GM12891 (cell line): ENCODE results near the gene HNRNPA3.
"Not testable (repeated sequence)": the region's sequence is repeated elsewhere in the genome, so short reads cannot be mapped to it uniquely, and the experiment has no call there.

ENCODE experiments used
- DNase-seq: peaks from one replicate; pipeline ENCODE4 v3.0.0; 2011; ENCODE audit warnings: low spot score; ENCODE audit not compliant: insufficient read length
- FAIRE-seq: peaks from 2 replicates; lab custom pipeline; 2011; peaks lifted over from hg19 to GRCh38; lab: Jason Lieb, UNC
- PAX5 ChIP-seq: IDR thresholded peaks from 2 replicates; pipeline ENCODE4 v1.6.1; 2011; ENCODE audit warnings: low read length, moderate library complexity, mild to moderate bottlenecking; ENCODE audit not compliant: insufficient read depth, severe bottlenecking
- POLR2A ChIP-seq: IDR thresholded peaks from 2 replicates; pipeline ENCODE4 v1.6.1; 2011; ENCODE audit warnings: low read depth, low read length, control low read depth
- POLR2AphosphoS5 ChIP-seq: IDR thresholded peaks from 2 replicates; pipeline ENCODE4 v1.6.1; 2011; ENCODE audit warnings: low read depth, low read length, control low read depth
- POU2F2 ChIP-seq: IDR thresholded peaks from 2 replicates; pipeline ENCODE4 v1.6.1; 2011; ENCODE audit warnings: low read depth, mild to moderate bottlenecking, control low read depth, low read length, moderate library complexity
- SPI1 ChIP-seq: IDR thresholded peaks from 2 replicates; pipeline ENCODE4 v1.6.1; 2011; ENCODE audit warnings: low read depth, low read length, control low read depth
- TAF1 ChIP-seq: IDR thresholded peaks from 2 replicates; pipeline ENCODE4 v1.6.1; 2011; ENCODE audit warnings: low read depth, low read length, control low read depth

HNRNPA3 gene

GRCh38 chr2:177175917-177176668 lies 36.5 kb upstream of the HNRNPA3 start:
- FAIRE-seq (peak; percentile 31), DNase-seq (no peak)
- TF ChIP-seq PAX5 (no peak), POU2F2 (no peak), TAF1 (no peak), POLR2A (no peak), POLR2AphosphoS5 (no peak), SPI1 (no peak)

- TF ChIP-seq PAX5 = no peak
- no peak for TF ChIP-seq TAF1
- no peak for TF ChIP-seq POU2F2
- no peak for TF ChIP-seq POLR2A
- no peak for TF ChIP-seq POLR2AphosphoS5
- TF ChIP-seq SPI1 = no peak
- no peak for DNase-seq
- FAIRE-seq = no peak
Measured at GRCh38 chr2:177178797-177179196, 33.8 kb upstream of the HNRNPA3 start.

GRCh38 chr2:177179227-177179626 lies 33.4 kb upstream of the HNRNPA3 start:
- FAIRE-seq (no peak), DNase-seq (no peak)
- TF ChIP-seq POLR2A (no peak), POU2F2 (no peak), TAF1 (no peak), PAX5 (no peak), SPI1 (no peak), POLR2AphosphoS5 (no peak)

- not testable (repeated sequence) for DNase-seq, FAIRE-seq
Measured at GRCh38 chr2:177179671-177180070, 32.9 kb upstream of the HNRNPA3 start.

- DNase-seq (no peak), FAIRE-seq (no peak)
- TF ChIP-seq POU2F2 (no peak), POLR2AphosphoS5 (no peak), TAF1 (no peak), POLR2A (no peak), PAX5 (no peak), SPI1 (no peak)
Measured at GRCh38 chr2:177180269-177181000, 32.2 kb upstream of the HNRNPA3 start.

GRCh38 chr2:177183860-177184259 lies 28.7 kb upstream of the HNRNPA3 start:
- FAIRE-seq (peak; percentile 38), DNase-seq (no peak)
- TF ChIP-seq PAX5 (no peak), TAF1 (no peak), POU2F2 (no peak), POLR2A (no peak), POLR2AphosphoS5 (no peak), SPI1 (no peak)

GRCh38 chr2:177184606-177185005 lies 28.0 kb upstream of the HNRNPA3 start:
- FAIRE-seq (no peak), DNase-seq (no peak)
- TF ChIP-seq POLR2AphosphoS5 = no peak
- no peak for TF ChIP-seq PAX5
- TF ChIP-seq POU2F2 = no peak
- TF ChIP-seq TAF1 = no peak
- TF ChIP-seq SPI1 = no peak
- no peak for TF ChIP-seq POLR2A

GRCh38 chr2:177186038-177186437 lies 26.6 kb upstream of the HNRNPA3 start:
- FAIRE-seq, DNase-seq: not testable (repeated sequence)

- FAIRE-seq (no peak), DNase-seq (no peak)
Measured at GRCh38 chr2:177187631-177188312, 24.8 kb upstream of the HNRNPA3 start.

More at GRCh38 chr2:177187631-177188312, 24.8 kb upstream of the HNRNPA3 start:
- TF ChIP-seq TAF1 (no peak), POLR2A (no peak), SPI1 (no peak), PAX5 (no peak), POU2F2 (no peak), POLR2AphosphoS5 (no peak)
